NB4 (cell line): Measurements from ENCODE around the gene CCDC24.

Experiments used
- DNase-seq: peaks from one replicate; pipeline ENCODE4 v3.0.0; 2010; ENCODE audit warnings: low read depth
- H3K4me3 ChIP-seq: one replicate; pipeline ENCODE4 v1.5.1; 2011; ENCODE audit warnings: mild to moderate bottlenecking, low read depth, low read length, moderate library complexity
- MYC ChIP-seq: IDR thresholded peaks from 2 replicates; pipeline ENCODE4 v1.6.1; 2011; ENCODE audit warnings: low read depth, low read length
- POLR2A ChIP-seq: IDR thresholded peaks from 2 replicates; pipeline ENCODE4 v1.6.1; 2011; ENCODE audit warnings: mild to moderate bottlenecking; ENCODE audit not compliant: insufficient read length; ENCODE audit errors: extremely low read depth
- TF ChIP-seq, protein P1 (sequence below): IDR thresholded peaks from 2 replicates; pipeline ENCODE4 v1.6.1; 2011; ENCODE audit warnings: low read depth, low read length
- TF ChIP-seq, protein P2 (sequence below): IDR thresholded peaks from one replicate; pipeline ENCODE4 v1.5.1; 2012; ENCODE audit warnings: low read depth, low read length

The CCDC24 gene

DNA sequence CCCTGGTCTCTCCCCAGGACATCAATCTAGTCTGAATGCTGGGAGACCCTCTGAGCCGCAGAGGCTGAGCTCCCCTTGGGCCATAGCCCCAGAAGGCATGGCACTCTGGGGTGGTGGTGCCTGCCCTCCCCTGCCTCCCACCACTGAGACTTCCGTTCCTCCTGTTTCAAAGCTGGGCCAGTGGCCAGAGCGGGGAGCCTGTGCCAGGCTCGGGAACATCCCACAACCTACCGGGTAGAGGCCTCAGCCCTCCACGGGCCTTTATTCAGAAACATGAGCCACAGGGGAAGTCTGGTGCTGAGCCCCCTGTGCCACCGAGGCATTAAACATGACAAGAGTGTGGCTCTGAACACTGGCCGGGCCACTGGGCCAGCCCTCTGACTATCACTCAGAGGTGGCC lies 8.1 kb downstream of the CCDC24 start:
- TF ChIP-seq, protein P1, sequence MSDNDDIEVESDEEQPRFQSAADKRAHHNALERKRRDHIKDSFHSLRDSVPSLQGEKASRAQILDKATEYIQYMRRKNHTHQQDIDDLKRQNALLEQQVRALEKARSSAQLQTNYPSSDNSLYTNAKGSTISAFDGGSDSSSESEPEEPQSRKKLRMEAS: no peak
- TF ChIP-seq, protein P2, sequence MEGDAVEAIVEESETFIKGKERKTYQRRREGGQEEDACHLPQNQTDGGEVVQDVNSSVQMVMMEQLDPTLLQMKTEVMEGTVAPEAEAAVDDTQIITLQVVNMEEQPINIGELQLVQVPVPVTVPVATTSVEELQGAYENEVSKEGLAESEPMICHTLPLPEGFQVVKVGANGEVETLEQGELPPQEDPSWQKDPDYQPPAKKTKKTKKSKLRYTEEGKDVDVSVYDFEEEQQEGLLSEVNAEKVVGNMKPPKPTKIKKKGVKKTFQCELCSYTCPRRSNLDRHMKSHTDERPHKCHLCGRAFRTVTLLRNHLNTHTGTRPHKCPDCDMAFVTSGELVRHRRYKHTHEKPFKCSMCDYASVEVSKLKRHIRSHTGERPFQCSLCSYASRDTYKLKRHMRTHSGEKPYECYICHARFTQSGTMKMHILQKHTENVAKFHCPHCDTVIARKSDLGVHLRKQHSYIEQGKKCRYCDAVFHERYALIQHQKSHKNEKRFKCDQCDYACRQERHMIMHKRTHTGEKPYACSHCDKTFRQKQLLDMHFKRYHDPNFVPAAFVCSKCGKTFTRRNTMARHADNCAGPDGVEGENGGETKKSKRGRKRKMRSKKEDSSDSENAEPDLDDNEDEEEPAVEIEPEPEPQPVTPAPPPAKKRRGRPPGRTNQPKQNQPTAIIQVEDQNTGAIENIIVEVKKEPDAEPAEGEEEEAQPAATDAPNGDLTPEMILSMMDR: no peak
- TF ChIP-seq POLR2A: no peak
- no peak for TF ChIP-seq MYC
- no peak for DNase-seq
- no peak overlapping the region for H3K4me3 ChIP-seq

DNA sequence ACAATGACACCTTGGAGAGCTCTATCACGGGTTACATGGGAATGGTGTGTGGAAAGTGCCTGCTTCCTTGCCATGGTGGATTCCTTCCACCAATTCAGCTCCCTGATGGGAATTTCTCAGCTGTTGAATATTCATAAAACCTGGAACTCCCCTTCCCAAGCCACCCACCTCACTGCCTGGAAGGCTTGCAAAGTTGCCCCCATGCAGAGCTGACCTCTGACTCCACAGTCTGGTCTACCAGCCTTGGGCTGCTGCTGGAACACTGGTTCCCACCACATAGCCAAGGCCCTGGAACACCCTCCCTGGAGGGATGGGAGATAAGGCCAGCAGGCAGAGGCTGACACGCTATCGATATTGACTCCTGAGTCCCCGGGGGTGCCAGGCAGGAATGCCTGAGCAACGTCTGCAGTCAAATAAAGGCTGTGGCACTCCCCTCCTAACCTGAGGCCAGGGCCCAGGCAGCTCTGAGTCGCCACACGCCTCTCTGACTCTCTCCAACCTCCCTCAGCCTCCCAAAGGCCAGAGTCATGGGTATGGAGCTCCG lies 8.8 kb downstream of the CCDC24 start:
- no peak overlapping the region for H3K4me3 ChIP-seq
- DNase-seq: no peak
- TF ChIP-seq, protein P2: no peak
- TF ChIP-seq MYC: no peak
- TF ChIP-seq, protein P1: no peak
- no peak for TF ChIP-seq POLR2A

DNA sequence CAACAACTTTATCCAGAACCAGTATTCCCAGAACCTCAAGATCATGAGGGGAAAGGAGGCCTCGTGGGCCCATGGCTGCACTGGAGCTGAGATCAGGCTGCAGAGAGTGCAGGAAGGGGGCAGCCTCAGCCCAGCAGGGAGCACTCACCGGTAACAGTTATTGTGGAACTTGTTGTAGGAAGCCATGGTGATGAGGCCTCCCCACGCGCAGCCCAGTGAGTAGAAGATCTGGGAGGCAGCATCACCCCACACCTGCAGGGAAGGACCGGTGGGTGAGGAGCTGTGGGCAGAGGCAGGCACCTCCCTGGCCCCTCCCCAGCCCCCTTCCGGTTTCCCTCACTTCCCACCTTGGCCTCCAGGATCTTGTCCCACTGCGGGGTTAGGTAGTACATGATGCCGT lies 10.8 kb downstream of the CCDC24 start:
- H3K4me3 ChIP-seq: no peak overlapping the region
- TF ChIP-seq, protein P1: no peak
- TF ChIP-seq POLR2A (no peak), MYC (no peak)
- TF ChIP-seq, protein P2: no peak
- no peak for DNase-seq

DNA sequence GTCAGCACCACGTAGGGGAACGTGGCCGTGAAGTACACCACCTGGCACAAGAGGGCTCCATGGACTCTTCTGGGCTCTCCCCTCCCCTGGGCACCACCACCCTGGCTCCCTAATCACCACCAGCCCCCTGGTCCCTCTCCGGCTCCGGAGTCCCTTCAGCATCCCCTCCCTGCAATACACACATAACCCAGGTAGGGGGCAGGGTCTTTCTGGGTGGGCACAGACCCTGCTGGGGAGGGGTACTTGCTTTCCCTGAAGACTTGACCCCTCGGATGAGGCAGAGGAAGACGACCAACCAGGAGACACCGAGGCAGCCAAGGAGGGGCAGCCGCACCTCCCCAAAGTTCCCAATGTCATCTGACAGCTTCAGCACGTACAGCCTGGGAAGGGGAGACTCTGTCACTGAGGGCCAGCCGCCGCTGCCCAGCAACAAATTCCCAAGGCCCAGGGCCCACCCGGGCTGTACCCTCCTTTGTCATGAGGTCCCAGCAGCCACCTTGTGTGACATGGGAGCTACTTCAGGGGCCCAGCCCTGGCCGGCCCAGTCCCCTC lies 11.3 kb downstream of the CCDC24 start:
- TF ChIP-seq, protein P2: no peak
- TF ChIP-seq, protein P1: no peak
- TF ChIP-seq POLR2A: no peak
- TF ChIP-seq MYC: no peak
- H3K4me3 ChIP-seq: no peak overlapping the region
- DNase-seq: no peak

DNA sequence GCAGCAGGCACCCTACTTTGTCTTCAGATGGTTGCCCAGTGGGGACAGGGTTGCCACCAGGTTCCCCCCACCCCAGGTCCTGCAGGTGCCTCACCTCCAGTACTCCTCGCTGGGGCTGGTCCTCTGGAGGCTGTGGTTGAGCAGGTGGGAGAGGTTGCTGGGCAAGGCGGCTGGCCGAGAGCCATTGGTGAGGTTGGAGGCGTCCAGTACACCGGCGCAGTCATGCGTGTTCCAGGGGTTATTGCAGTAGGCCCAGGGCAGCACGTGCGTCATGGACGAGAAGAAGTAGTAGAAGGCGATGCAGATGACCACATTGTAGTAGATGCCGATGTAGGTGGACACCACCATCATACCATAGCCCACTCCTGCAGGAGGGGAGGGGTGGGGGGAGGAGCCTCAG lies 16.9 kb downstream of the CCDC24 start:
- no peak for DNase-seq
- no peak overlapping the region for H3K4me3 ChIP-seq
- TF ChIP-seq, protein P2: no peak
- no peak for TF ChIP-seq MYC

DNA sequence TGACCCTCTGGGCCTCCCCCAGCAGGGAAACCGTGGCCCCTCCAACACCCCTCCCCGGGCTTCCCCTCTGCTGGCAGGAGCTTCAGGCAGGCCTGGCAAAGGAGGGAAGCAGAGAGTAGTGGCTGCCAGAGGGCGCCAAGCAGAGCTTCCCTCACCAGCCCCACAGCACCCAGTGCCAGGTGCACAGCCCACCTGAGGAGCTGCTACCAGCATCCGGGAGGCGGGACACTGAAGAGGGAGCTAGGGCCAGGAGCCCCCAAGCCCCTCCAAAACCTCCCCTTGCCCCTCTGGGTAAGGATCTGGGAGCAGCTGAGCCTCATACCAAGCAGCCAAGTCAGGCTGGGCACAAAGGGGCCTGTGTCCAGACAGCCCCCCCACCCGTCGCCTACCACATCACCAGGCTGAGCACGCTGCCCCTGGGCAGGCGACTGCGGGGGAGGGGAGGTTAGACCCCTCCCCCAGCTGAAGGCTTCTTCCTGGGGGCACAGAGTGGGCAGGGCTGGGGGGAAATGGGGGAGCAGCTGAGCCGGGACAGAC lies 19.6 kb downstream of the CCDC24 start:
- H3K4me3 ChIP-seq: no peak overlapping the region
- TF ChIP-seq MYC (no peak), POLR2A (no peak)
- TF ChIP-seq, protein P1: no peak
- TF ChIP-seq, protein P2: no peak

More for the DNA sequence above, 19.6 kb downstream of the CCDC24 start:
- no peak for DNase-seq
